ENCODE data around the gene ZNF662. TPM values are rescaled to one million over a fixed set of nuclear protein-coding genes. Genes with fewer than 3 reads are reported as not detected.
A peak's percentile ranks its signal among the peaks of the same experiment; 100 is the strongest.

Gene ZNF662
- polyA plus RNA-seq, 1 experiment: 1.2 TPM

DNA sequence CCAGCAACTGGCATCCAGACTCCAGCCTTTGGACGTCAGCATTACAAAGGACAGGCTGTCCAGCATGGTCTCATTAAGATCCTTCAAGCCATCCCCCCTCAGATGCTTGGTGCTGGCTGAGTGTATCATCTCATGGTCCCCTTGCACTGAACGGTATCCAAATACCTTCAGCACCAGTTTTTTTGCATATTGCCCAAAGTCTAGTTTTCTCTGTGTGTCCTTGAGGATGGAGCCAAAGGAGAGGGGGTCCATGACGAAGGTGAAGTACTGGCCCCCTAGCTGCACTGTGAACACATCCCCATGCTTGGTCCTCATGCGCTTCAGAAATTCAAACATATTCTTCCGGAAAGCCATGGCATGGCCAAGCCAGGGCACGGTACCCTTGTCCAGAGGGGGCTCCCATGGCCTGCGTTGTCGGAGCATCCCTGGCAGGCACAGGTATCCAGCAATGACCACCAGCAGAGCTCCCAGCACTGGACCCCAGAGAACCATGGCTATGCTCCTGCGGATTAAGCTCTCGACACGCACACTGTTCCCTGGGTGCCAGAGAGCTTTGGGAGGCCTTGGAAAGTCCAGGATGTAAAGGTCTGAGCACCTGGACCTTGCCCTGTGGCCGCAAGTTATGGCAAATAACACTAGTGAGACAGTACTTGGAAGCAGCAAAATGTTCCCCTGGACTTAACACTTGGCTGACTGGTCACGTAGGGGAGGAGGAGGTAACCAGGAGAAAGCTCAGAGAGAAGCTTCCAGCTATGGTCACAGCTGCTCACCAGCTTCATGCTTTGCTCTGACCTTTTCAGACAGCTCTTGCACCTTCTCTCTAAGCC, 30.4 kb upstream of the ZNF662 start, which contains the start of gene CYP8B1:
Gene CYP8B1 (minus strand): TSS at position 555 of the 827 bp plus-strand sequence. CDS start 63 bp downstream, at position 492.
- Histone ChIP-seq H3K36me3 (ENCODE audit: control insufficient read depth, insufficient read depth, low read length) (no peaks in the 10 kb centered on the region), H3K4me3 (ENCODE audit: low read depth, low read length) (no peak within 1 kb of the TSS), H3K27me3 (ENCODE audit: control insufficient read depth, insufficient read depth, low read length) (peaks cover 5% of the 10 kb centered on the region; the same call in 1 of the 2 replicates)
- POLR2A ChIA-PET: no interaction called here
- TF ChIP-seq, protein P1, sequence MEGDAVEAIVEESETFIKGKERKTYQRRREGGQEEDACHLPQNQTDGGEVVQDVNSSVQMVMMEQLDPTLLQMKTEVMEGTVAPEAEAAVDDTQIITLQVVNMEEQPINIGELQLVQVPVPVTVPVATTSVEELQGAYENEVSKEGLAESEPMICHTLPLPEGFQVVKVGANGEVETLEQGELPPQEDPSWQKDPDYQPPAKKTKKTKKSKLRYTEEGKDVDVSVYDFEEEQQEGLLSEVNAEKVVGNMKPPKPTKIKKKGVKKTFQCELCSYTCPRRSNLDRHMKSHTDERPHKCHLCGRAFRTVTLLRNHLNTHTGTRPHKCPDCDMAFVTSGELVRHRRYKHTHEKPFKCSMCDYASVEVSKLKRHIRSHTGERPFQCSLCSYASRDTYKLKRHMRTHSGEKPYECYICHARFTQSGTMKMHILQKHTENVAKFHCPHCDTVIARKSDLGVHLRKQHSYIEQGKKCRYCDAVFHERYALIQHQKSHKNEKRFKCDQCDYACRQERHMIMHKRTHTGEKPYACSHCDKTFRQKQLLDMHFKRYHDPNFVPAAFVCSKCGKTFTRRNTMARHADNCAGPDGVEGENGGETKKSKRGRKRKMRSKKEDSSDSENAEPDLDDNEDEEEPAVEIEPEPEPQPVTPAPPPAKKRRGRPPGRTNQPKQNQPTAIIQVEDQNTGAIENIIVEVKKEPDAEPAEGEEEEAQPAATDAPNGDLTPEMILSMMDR (IDR thresholded peaks at IDR 0.05; ENCODE audit: insufficient read depth, low read depth, low read length): no peak
- no peak for DNase-seq (ENCODE audit: low read depth)
- CTCF ChIA-PET: no interaction called here

DNA sequence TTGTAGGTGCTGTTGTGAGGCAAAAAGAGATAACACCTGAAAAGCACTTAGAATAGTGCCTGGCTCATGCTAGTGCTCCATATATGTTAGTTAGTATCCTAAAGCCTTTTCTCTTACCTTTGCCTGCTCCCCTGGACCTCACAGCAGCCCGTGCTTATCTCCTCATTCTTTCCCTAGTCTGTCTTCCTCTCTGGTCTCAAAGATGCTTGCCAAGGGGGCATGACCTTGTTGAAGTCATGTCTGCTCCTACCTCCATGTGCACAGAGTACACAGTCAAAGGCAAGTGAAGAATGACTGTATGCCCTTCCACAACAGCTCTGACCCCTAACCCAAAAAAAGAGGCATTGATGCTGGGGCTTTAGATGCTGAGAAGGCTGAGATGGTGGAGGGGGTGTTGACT, 29.5 kb upstream of the ZNF662 start:
- Histone ChIP-seq H3K27me3 (ENCODE audit: control insufficient read depth, insufficient read depth, low read length) (peaks cover 5% of the 10 kb centered on the region; the same call in 1 of the 2 replicates), H3K36me3 (ENCODE audit: control insufficient read depth, insufficient read depth, low read length) (no peaks in the 10 kb centered on the region), H3K4me3 (ENCODE audit: low read depth, low read length) (no peak overlapping the region)
- TF ChIP-seq, protein P1 (IDR thresholded peaks at IDR 0.05; ENCODE audit: insufficient read depth, low read depth, low read length): no peak
- ChIA-PET CTCF (no interaction called here), POLR2A (no interaction called here)
- DNase-seq (ENCODE audit: low read depth): no peak

DNA sequence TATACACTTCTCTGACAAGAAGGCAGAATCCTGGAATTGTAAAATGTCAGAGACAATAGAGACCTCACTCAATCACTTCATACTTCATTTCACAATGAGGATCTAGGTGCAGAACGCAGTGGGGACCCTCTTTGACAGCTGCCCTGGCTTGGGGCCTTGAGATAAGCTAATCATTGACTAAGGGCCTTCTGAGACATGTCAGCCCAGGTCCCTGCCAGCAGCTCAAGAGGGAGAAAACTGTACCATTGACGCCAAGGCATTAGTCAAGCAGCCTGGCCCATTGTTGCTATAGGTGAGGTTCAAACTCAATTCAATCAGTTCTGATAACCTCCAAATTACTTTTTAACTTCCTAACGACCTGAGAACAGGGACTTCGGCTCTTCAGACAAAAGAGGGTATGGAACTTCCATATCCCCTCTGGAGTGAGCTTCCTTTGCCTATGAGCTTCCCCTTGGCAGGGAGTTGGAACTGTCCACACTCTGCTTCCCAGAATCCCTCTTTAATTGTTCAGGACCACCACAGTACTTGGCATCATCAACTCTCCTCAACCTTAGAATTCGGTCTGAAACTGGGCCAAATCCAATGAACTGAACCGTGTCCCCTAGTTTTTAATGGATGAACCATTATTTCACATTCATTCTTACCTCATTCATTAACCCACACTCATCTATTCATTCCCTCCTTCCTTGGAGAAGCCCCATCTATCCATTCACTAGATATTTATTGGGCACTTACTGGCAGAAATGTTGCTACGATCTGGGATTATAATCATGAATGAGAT, 28.8 kb upstream of the ZNF662 start:
- POLR2A ChIA-PET: no interaction called here
- CTCF ChIA-PET: interaction anchor here (2.0 kb wide), 1 partner anchor 38 kb away, joined by 6 read pairs; no protein-coding TSS in a partner anchor
- H3K27me3 ChIP-seq (ENCODE audit: control insufficient read depth, insufficient read depth, low read length): peaks cover 5% of the 10 kb centered on the region; the same call in 1 of the 2 replicates

DNA sequence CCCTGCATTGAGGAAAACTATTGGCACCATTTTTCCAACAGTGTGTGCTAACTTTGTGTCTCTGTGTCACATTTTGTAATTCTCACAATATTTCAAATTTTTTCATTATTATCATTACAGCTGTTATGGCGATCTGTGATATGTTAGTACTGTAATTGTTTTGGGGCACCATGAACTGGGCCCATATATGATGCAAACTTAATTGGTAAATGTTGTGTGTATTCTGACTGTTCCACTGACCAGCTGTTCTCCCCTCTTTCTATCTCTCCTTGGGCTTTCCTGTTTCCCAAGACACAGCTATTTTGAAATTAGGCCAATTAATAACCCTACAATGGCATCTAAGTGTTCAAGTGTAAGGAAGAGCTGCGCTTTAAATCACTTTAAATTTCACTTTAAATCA, 28.1 kb upstream of the ZNF662 start:
- TF ChIP-seq, protein P1 (IDR thresholded peaks at IDR 0.05; ENCODE audit: insufficient read depth, low read depth, low read length): no peak
- CTCF ChIA-PET: interaction anchor here (1.1 to 2.0 kb wide), 3 partner anchors 16 to 96 kb away, joined by 3 to 6 read pairs (median 3); no protein-coding TSS in a partner anchor
- POLR2A ChIA-PET: no interaction called here
- Histone ChIP-seq H3K27me3 (ENCODE audit: control insufficient read depth, insufficient read depth, low read length) (peaks cover 4% of the 10 kb centered on the region; the same call in 1 of the 2 replicates), H3K4me3 (ENCODE audit: low read depth, low read length) (no peak overlapping the region), H3K36me3 (ENCODE audit: control insufficient read depth, insufficient read depth, low read length) (no peaks in the 10 kb centered on the region)
- no peak for DNase-seq (ENCODE audit: low read depth)

More for the DNA sequence above, 28.8 kb upstream of the ZNF662 start:
- H3K4me3 ChIP-seq (ENCODE audit: low read depth, low read length): no peak overlapping the region
- TF ChIP-seq, protein P1 (IDR thresholded peaks at IDR 0.05; ENCODE audit: insufficient read depth, low read depth, low read length): no peak
- no peak for DNase-seq (ENCODE audit: low read depth)
- no peaks in the 10 kb centered on the region for H3K36me3 ChIP-seq (ENCODE audit: control insufficient read depth, insufficient read depth, low read length)

DNA sequence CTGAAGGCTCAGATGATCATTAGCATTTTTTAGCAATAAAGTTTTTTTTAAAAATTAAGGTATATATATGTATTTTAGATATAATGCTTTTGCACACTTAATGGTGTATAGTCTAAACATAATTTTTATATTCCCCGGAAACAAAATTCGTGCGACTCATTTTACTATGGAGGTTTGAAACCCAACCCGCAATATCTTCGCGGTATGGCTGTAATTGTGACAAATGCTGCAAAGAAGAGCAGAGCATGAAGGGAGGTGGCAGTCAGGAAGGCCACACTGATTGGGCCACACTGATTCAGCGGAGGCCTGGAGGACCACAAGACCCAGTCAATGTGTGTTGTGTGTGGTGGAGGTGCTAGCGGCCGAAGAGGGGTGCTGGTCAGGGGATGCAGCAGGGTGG, 25.8 kb upstream of the ZNF662 start:
- peak overlapping the region; percentile 66; the same call in 1 of the 2 replicates for H3K4me3 ChIP-seq (ENCODE audit: low read depth, low read length)
- TF ChIP-seq, protein P1 (IDR thresholded peaks at IDR 0.05; ENCODE audit: insufficient read depth, low read depth, low read length): no peak
- peaks cover 4% of the 10 kb centered on the region; the same call in 1 of the 2 replicates for H3K27me3 ChIP-seq (ENCODE audit: control insufficient read depth, insufficient read depth, low read length)
- POLR2A ChIA-PET: no interaction called here
- CTCF ChIA-PET: no interaction called here
- DNase-seq (ENCODE audit: low read depth): no peak
- H3K36me3 ChIP-seq (ENCODE audit: control insufficient read depth, insufficient read depth, low read length): no peaks in the 10 kb centered on the region

All from BJ (cell line).